ENCODE data around the gene REEP6. TPM values are rescaled to one million over a fixed set of nuclear protein-coding genes. Genes with fewer than 3 reads are reported as not detected.

The REEP6 gene
- total RNA-seq, 1 experiment from 2014 or later = 10.5 TPM

DNA sequence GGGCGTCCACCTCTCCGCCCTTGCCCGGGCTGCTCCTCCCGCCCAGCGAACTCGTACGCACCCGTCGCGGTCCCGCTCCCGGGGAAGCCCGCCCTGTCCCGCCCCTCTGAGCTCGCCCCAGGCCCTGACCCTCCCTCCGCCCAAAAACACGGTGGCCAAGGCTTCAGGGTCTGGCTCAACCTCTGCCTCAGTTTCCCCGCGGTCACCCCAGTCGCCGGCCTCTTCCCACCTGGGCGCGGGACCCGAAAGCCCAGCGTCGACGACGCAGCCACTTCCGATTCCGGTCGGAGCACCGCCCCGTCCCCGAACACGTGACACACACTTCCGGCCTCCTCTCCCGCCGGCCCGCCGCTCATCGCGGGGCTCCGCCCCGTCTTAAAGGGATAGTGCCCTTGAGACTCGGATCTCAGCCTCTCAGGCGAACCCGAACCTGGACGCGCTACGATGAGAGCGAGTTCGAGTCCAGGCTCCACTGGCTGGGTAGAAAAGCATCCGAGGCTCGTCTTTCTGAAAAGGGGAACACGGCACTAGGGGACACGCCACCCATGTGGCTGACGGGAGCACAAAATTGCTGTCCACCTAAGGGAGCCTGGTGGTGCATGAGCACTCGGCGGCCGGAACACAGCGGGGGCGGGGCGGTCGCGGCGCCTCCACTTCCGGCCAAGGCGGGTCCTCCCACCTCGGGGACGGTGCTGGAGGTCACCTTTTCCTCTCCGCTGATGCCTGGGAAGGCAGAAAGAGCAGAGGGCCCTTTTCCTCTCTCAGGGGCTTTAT is 11.9 kb upstream of the REEP6 start, which contains the start of gene C19orf25:
Gene C19orf25 (minus strand): TSS at position 282 of the 774 bp plus-strand sequence. CDS start 312 bp downstream, outside the sequence.
- peak within 1 kb of the TSS; percentile 75 for H3K9ac ChIP-seq (ENCODE audit: extremely low read depth, insufficient read length, low read length)
- H3K56ac ChIP-seq (ENCODE audit: insufficient read length, low read depth, low read length) = no peak within 1 kb of the TSS
- no peak within 1 kb of the TSS for H2BK20ac ChIP-seq (ENCODE audit: low read depth, low read length, poor library complexity, severe bottlenecking)
- H4K91ac ChIP-seq (ENCODE audit: insufficient read length, low read depth, low read length) = no peak within 1 kb of the TSS
- no peak within 1 kb of the TSS for H4K8ac ChIP-seq (replicated peaks; ENCODE audit: insufficient read length, low read depth, low read length)
- H3K9me3 ChIP-seq (ENCODE audit: control insufficient read depth, low read depth, low read length) = no peaks in the 10 kb centered on the region
- Mint-ChIP-seq H3K9me3 (no peaks in the 10 kb centered on the region), H3K27ac (peak within 1 kb of the TSS; percentile 95 to 98 (median 97); a peak in 6 of 7 replicates), H3K27me3 (ENCODE audit: low read depth) (no peaks in the 10 kb centered on the region; the same call in none of the 2 replicates), H3K4me1 (peaks cover 0 to 9% of the 10 kb centered on the region in 2 experiments; a peak in 2 of 4 replicates), H3K36me3 (ENCODE audit: insufficient read depth in 1 of 3, low read depth in 3 of 3) (peaks cover 5 to 13% (median 11%) of the 10 kb centered on the region in 3 experiments; a peak in 6 of 7 replicates), H3K4me3 (peak within 1 kb of the TSS; percentile 97 to 98)
- H3K79me1 ChIP-seq (ENCODE audit: insufficient read depth, low read depth, low read length, poor library complexity, severe bottlenecking) = no peaks in the 10 kb centered on the region
- H2BK15ac ChIP-seq (ENCODE audit: low read depth, low read length) = no peak within 1 kb of the TSS
- peak within 1 kb of the TSS; percentile 54 for H3K4me2 ChIP-seq (ENCODE audit: insufficient read depth, insufficient read length, low read length)
- TF ChIP-seq, protein P1, sequence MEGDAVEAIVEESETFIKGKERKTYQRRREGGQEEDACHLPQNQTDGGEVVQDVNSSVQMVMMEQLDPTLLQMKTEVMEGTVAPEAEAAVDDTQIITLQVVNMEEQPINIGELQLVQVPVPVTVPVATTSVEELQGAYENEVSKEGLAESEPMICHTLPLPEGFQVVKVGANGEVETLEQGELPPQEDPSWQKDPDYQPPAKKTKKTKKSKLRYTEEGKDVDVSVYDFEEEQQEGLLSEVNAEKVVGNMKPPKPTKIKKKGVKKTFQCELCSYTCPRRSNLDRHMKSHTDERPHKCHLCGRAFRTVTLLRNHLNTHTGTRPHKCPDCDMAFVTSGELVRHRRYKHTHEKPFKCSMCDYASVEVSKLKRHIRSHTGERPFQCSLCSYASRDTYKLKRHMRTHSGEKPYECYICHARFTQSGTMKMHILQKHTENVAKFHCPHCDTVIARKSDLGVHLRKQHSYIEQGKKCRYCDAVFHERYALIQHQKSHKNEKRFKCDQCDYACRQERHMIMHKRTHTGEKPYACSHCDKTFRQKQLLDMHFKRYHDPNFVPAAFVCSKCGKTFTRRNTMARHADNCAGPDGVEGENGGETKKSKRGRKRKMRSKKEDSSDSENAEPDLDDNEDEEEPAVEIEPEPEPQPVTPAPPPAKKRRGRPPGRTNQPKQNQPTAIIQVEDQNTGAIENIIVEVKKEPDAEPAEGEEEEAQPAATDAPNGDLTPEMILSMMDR (conservative IDR thresholded peaks at IDR 0.05) = no peak
- H4K5ac ChIP-seq (ENCODE audit: insufficient read length, low read depth, low read length) = no peak within 1 kb of the TSS
- no peaks in the 10 kb centered on the region for H4K20me1 ChIP-seq (ENCODE audit: control insufficient read depth, insufficient read depth, insufficient read length)
- no peaks in the 10 kb centered on the region for H3K27me3 ChIP-seq (ENCODE audit: insufficient read depth, low read length)
- DNase-seq = peak; percentile 94
- H2BK12ac ChIP-seq (ENCODE audit: insufficient read length, low read depth, low read length) = no peak within 1 kb of the TSS
- no peak within 1 kb of the TSS for H2AK5ac ChIP-seq (ENCODE audit: insufficient read length, low read length)
- H3K27ac ChIP-seq (ENCODE audit: insufficient read length, low read depth, low read length) = no peak within 1 kb of the TSS
- H3K23ac ChIP-seq (ENCODE audit: insufficient read length, low read depth, low read length) = no peak within 1 kb of the TSS
- H3T11ph ChIP-seq (ENCODE audit: low read length) = no peak within 1 kb of the TSS
- H2BK120ac ChIP-seq (ENCODE audit: low read depth, low read length, poor library complexity, severe bottlenecking) = no peak within 1 kb of the TSS
- H3K79me2 ChIP-seq (ENCODE audit: insufficient read depth, low read length) = no peaks in the 10 kb centered on the region
- no CpG with 5 or more reads among the region's 71 CpGs for WGBS (ENCODE audit: extremely low coverage, insufficient read length, low lambda C conversion rate)
- peak within 1 kb of the TSS; percentile 80; the same call in 1 of the 2 replicates for H3K14ac ChIP-seq (ENCODE audit: insufficient read depth, low read length)
- no peak within 1 kb of the TSS for H3K4ac ChIP-seq (ENCODE audit: low read depth, low read length)
- H3K18ac ChIP-seq (ENCODE audit: insufficient read length, low read depth, low read length) = peak within 1 kb of the TSS; percentile 79
- peaks cover 3% of the 10 kb centered on the region for H3K23me2 ChIP-seq (ENCODE audit: insufficient read length, low read depth, low read length, poor library complexity, severe bottlenecking)
- no peaks in the 10 kb centered on the region for H3K4me1 ChIP-seq (ENCODE audit: insufficient read depth, low read length)
- peak within 1 kb of the TSS; percentile 32 for H2AFZ ChIP-seq (ENCODE audit: low read length)
- H2BK5ac ChIP-seq (ENCODE audit: insufficient read length, low read length) = no peak within 1 kb of the TSS
